ENCODE data around the gene DENND5B. TPM values are rescaled to one million over a fixed set of nuclear protein-coding genes. Genes with fewer than 3 reads are reported as not detected.

DENND5B gene
- total and polyA plus RNA-seq, 2 of the 4 experiments (the other 2 are of a cell fraction) = 5.5 to 13.4 TPM

DNA sequence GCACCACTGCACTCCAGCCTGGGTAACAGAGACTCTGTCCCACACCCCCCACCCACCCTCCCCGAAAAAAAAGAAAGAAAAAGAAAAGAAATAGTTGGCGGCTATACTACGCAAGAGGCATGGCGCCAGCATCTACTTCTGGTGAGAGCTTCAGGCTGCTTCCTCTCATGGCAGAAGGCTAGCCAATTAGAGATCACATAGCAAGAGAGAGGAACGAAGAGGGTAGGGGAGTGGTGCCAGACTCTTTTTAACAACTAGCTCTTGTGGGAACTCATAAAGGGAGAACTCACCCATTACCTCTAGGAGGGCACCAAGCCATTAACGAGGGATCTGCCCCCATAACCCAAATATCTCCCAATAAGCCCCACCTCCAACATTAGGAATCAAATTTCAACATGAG lies 6.2 kb downstream of the DENND5B start:
- Histone ChIP-seq H2AK9ac (replicated peaks; ENCODE audit: low read depth, low read length, poor library complexity) (no peak overlapping the region), H3K4me2 (ENCODE audit: low read depth, low read length) (no peak overlapping the region), H4K20me1 (ENCODE audit: insufficient read depth, low read length) (peaks cover 2% of the 10 kb centered on the region), H2AFZ (replicated peaks; ENCODE audit: low read length, poor library complexity) (no peak overlapping the region), H3K36me3 (ENCODE audit: control insufficient read depth, insufficient read depth, low read length) (no peaks in the 10 kb centered on the region), H3K56ac (ENCODE audit: extremely low read depth, insufficient read depth, low read length) (no peak overlapping the region), H4K5ac (ENCODE audit: low read depth, low read length) (no peak overlapping the region), H3K9me1 (ENCODE audit: insufficient read depth, low read length) (peaks cover 4% of the 10 kb centered on the region; the same call in 1 of the 2 replicates), H3K27me3 (ENCODE audit: control insufficient read depth, insufficient read depth, low read length) (no peaks in the 10 kb centered on the region), H3K9me3 (ENCODE audit: control insufficient read depth, insufficient read depth, low read length) (no peaks in the 10 kb centered on the region), H2BK120ac (ENCODE audit: low read depth, low read length) (peak overlapping the region; percentile 71), H3K4me3 (ENCODE audit: insufficient read depth, low read depth, low read length) (no peak overlapping the region), H3K4ac (ENCODE audit: low read depth, low read length) (peak overlapping the region; percentile 78), H4K91ac (ENCODE audit: insufficient read depth, low read depth, low read length) (peak overlapping the region; percentile 59; the same call in 1 of the 2 replicates), H3K9ac (ENCODE audit: low read depth, low read length) (no peak overlapping the region), H4K8ac (ENCODE audit: low read depth in 2 of 2, low read length in 2 of 2) (peak overlapping the region in 1 of 2 experiments; percentile 20; a peak in 1 of 4 replicates), H3K18ac (ENCODE audit: low read depth, low read length) (no peak overlapping the region; the same call in 1 of the 2 replicates), H2BK15ac (ENCODE audit: low read depth, low read length) (0 out of 3 replicates have a peak overlapping the region, but pooled peaks have one; percentile 1), H3K27ac (ENCODE audit: insufficient read depth, low read length) (no peak overlapping the region; the same call in 1 of the 2 replicates), H2BK20ac (ENCODE audit: low read depth, low read length) (peak overlapping the region; percentile 64), H3K79me1 (ENCODE audit: low read depth in 1 of 2, low read length in 2 of 2) (peaks cover 28 to 78% of the 10 kb centered on the region in 2 experiments), H2BK5ac (ENCODE audit: low read depth, low read length, poor library complexity, severe bottlenecking) (peak overlapping the region; percentile 53), H3K23ac (ENCODE audit: low read depth, low read length) (peak overlapping the region; percentile 49; the same call in 1 of the 2 replicates), H3K14ac (replicated peaks; ENCODE audit: low read depth, low read length) (0 out of 2 replicates have a peak overlapping the region, but pooled peaks have one; percentile 29), H2AK5ac (ENCODE audit: low read depth, low read length) (peak overlapping the region; percentile 68; the same call in 1 of the 2 replicates), H3K4me1 (ENCODE audit: control insufficient read depth, insufficient read depth, low read length) (peaks cover 5% of the 10 kb centered on the region)
- WGBS, 2 experiments (ENCODE audit: extremely low coverage in 2 of 2, insufficient read length in 1 of 2) = 67% methylated on average over 1 of the region's 6 CpGs; no CpG with 5 or more reads in 1 of the 2 experiments
- CTCF ChIA-PET = no interaction called here
- no TSS peak for BruUV-seq (replicated peaks)
- no peak for TF ChIP-seq MAFK (IDR thresholded peaks at IDR 0.05; ENCODE audit: low read depth, low read length)
- no peak for TF ChIP-seq CHD1 (IDR thresholded peaks at IDR 0.05; ENCODE audit: low read depth, low read length)
- TF ChIP-seq POLR2A (IDR thresholded peaks at IDR 0.05; ENCODE audit: low read depth, low read length) = no peak
- TF ChIP-seq, protein P1, sequence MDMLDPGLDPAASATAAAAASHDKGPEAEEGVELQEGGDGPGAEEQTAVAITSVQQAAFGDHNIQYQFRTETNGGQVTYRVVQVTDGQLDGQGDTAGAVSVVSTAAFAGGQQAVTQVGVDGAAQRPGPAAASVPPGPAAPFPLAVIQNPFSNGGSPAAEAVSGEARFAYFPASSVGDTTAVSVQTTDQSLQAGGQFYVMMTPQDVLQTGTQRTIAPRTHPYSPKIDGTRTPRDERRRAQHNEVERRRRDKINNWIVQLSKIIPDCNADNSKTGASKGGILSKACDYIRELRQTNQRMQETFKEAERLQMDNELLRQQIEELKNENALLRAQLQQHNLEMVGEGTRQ (IDR thresholded peaks at IDR 0.05; ENCODE audit: low read depth, low read length) = no peak
- in situ Hi-C loops (cut with MboI; ENCODE audit: low sequenced_read_pairs) (loop anchor here (10.0 to 25.0 kb wide), 2 partner anchors 50 to 147 kb away; no protein-coding TSS in a partner anchor), dilution Hi-C loops (cut with HindIII; ENCODE audit: low sequenced_read_pairs, unreplicated experiment) (no loop called here), intact Hi-C loops (cut with micrococcal nuclease) (no loop called here)
- POLR2A ChIA-PET (ENCODE audit: unreplicated experiment) = interaction anchor here (0.5 kb wide), 1 partner anchor 51 kb away, joined by 3 read pairs; no protein-coding TSS in a partner anchor
- ATAC-seq (ENCODE audit: low read depth) (no peak), DNase-seq (no peak)

Data from IMR-90 (cell line).